Activated T-cell treated with anti-CD3 and anti-CD28 coated beads for 1 hour (primary cell): ENCODE data around the gene FGD6.
"Not testable (repeated sequence)": the region's sequence is repeated elsewhere in the genome, so short reads cannot be mapped to it uniquely, and the experiment has no call there.

Experiments used
- DNase-seq: peaks from one replicate; pipeline ENCODE4 v3.0.0-alpha.2; 2020; ENCODE audit warnings: low read depth

Gene FGD6

GRCh38 chr12:95217377-95218149 is at the start of gene FGD6, which contains the start of gene VEZT:
Gene FGD6 (minus strand): TSS chr12:95217467. CDS start chr12:95217240, 227 bp downstream.
Gene VEZT (plus strand): TSS chr12:95217807. CDS start chr12:95217851, 44 bp downstream.
- peak; percentile 93 for DNase-seq

DNA sequence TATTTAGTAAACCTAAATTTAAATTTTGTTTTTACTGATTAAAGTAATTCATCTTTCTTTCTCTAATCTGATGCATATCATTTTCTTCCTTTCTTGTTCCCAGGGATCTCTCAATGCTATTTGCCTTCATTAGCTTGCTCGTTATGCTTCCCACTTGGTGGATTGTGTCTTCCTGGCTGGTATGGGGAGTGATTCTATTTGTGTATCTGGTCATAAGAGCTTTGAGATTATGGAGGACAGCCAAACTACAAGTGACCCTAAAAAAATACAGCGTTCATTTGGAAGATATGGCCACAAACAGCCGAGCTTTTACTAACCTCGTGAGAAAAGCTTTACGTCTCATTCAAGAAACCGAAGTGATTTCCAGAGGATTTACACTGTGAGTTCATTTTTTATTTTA is 49.0 kb upstream of the FGD6 start:
- DNase-seq: no peak

DNA sequence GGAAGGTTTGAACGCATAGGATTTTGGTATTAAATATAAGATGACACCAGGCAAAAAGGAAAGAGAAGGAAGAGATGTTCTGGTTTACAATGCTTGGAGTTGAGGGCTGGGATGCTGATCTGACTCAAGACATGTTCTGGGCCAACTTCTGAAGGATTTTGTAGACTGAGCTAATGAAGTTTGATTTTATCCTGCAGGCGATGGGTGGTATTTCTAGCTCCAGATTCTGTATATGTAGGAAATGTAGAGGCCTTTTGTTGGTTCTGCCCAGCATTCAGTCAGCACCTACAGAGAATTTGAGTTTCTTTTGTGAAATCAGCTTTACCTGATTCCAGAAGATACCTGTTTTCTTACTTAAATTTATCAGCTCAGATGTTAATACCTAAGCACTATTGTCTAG is 48.5 kb upstream of the FGD6 start:
- DNase-seq: no peak

DNA sequence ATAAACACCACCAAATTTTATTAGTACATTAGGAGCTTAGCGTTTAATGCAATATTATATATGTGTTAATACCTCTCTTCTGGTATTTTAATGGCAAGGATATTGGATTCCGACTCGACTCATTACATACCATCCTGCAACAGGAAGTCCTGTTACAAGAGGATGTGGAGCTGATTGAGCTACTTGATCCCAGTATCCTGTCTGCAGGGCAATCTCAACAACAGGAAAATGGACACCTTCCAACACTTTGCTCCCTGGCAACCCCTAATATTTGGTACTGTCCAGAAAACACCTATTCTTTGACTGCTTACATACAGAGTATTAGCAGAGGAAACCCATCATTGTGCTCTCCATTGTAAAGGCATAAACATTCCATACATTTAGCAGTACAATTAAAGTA is 45.5 kb upstream of the FGD6 start:
- DNase-seq: no peak

DNA sequence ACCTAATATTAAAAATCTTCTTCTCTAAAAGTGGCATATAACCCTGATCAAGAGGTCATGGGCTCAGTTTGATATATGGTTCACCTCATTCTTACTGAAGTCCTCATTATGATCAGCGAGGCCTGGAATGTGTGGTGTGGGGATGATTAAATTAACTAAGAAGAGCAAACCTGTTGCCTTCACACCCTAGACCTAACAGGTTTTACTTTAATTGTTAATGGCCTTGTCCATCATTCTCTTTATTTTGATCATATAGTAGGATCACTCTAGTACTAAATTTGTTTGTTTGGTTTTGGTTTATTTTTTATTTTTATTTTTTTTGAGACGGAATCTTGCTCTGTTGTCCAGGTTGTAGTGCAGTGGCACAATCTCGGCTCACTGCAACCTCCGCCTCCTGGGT is 43.8 kb upstream of the FGD6 start:
- DNase-seq: no peak

- no peak for DNase-seq
Measured at GRCh38 chr12:95259368-95259767, 42.1 kb upstream of the FGD6 start.

- no peak for DNase-seq
Measured at GRCh38 chr12:95258803-95259202, 41.5 kb upstream of the FGD6 start.

DNA sequence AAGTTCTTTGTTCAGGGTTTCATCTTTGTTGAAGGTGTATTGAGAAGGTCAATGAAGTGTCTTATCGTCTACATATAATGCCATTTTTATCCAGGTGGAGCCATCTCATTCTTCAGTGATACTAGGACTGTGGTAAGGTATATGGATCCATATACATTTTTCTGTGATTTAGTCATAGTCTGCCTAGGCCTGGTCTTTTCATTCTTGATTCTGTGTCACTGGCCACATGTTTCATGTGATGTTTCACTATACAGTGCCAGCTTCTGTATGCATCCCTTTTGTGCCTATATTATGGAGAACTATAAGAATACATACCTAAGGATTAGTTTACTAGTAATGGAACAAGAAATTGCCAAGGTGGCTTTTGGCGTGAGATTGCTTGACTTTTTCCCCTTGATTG is 40.9 kb upstream of the FGD6 start:
- no peak for DNase-seq

DNA sequence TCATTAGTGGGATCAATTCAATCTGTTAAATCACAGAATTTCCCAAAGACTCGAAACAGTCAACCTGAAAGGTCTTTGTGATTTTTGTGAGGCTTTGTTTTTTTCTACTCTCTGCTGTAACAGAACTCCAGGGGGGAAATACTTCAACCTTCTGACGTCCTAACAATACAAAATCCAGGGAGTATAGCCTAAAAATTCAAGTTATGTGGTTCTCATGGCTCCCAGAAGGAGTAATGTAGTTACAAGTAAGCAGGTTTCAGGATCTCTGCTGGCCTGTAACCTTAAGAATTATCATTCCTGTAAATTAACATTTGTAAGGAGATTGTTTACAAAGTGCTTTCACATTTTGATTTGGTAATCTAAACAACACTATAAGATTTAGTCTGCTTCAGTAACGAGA is 40.3 kb upstream of the FGD6 start:
- DNase-seq: no peak

DNA sequence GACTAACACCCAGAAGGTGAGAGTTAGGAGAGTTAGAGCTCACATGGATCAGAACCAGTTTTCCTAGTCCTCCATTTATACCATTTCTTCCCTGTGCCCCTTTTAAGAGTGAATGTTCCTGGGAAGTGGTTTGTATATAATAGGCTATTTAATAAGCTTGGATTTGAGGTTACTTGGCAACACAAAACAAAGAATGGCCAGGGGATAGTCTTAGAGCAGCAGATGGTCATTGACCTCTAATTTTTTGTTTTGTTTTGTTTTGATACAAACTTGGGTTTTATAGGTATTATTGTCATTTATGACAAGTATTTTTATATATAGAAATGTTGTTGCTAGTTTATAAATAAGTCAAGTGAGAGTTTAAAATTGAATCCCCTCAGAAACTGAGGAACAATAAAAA is 36.1 kb upstream of the FGD6 start:
- no peak for DNase-seq

DNA sequence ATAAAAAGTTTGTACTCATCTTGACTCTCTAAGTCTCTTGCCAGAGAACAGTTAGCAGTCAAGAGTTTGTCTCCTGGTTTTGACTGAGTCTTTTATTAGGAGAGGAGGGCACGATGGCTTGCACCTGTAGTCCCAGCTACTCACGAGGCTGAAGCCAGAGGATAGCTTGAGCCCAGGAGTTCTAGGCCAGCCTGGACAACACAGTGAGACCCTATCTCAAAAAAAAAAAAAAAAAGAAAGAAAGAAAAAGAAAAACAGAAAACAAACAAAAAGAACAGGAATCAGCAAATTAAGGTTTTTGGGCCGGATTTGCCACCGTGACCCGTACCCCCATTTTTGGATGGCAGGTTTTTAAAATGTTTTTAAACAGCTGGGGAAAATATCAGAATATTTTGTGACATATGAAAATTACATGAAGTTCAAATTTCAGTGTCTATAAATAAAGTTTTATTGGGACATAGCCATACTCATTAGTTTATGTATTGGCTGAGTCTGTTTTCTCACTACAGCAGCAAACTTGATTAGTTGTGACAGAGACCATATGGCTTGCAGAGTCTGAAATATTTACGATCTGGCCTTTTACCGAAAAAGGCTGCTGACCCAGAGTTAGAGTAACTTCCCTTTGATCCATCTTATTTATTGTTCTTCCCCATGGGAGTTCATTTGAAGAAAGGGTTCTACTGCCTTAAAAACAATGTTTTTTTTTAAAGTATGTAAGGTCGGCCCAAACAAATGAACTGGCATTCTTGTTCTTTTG is 31.5 kb upstream of the FGD6 start:
- DNase-seq: no peak

GRCh38 chr12:95248095-95248494 is 30.8 kb upstream of the FGD6 start:
- DNase-seq: no peak

- DNase-seq: no peak
Measured at GRCh38 chr12:95244350-95244749, 27.1 kb upstream of the FGD6 start.

DNA sequence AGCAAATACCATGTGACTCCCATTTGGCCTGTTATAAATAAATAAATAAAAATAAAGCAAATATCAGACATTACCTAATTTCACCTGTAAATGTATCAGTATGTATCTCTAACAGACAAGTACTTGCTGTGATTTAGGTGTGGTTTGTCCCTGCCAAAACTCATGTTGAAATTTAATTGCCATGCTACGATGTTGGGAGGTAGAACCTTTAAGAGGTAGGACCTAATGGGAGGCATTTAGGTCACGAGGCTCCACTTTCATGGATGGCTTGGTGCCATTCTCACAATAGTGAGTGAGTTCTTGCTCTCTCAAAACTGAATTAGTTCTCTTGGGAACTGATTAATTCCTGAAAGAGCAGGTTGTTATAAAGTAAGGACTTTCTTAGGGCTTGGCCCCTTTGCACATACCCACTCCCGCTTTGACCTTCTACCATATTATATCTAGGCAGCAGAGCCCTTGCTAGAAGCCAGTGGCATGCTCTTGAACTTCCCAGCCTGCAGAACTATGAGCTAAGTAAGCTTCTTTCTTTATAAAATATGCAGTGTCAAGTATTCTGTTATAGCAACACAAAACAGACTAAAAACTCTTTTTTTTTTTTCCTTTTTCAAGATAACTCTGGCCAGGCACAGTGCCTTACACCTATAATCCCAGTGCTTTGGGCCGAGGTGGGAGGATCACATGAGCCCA is 26.4 kb upstream of the FGD6 start:
- no peak for DNase-seq

DNA sequence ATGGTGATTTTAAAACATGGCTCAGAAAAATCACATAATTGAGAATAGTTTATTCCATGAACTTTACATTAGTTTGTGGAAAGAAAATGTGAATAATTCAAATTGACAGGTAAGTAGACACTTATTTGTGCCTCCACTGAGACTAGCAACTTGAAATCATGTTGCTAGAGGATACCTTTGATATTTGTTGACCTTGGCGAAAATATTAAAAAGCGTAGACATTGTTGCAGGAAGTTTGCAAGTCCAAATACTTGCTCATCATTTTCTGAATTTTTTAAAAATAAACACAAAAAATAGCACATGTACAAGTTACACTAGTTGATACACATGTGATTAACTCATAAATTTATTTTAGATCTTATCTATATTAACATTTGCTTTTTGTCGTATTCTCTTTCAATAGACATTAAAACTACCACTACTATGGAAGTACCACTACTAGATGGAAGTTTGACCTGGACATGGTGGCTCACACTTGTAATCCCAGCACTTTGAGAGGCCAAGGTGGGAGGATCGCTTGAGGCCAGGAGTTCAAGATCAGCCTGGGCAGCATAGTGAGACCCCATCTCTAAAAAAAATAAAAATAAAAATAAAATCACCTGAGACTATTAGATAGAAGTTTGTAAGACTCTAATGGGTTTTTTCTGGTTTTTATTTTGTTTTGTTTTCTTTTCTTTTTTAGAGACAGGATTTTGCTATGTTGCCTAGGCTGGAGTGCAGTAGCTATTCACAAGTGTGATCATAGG is 24.7 kb upstream of the FGD6 start:
- no peak for DNase-seq

DNA sequence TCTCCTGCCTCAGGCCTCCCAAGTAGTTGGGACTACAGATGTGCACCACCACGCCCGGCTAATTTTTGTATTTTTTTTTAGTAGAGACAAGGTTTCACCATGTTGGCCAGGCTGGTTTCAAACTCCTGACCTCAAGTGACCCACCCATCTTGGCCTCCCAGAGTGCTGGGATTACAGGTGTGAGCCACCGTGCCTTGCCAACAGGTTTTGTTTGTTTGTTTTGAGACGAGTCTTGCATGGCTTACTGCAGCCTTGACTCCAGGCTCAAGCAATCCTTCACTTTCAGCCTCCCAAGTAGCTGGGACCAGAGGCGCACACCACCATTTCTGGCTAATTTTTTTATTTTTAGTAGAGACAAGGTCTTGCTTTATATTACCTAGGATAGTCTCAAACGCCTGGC is 23.9 kb upstream of the FGD6 start:
- not testable (repeated sequence) for DNase-seq

DNA sequence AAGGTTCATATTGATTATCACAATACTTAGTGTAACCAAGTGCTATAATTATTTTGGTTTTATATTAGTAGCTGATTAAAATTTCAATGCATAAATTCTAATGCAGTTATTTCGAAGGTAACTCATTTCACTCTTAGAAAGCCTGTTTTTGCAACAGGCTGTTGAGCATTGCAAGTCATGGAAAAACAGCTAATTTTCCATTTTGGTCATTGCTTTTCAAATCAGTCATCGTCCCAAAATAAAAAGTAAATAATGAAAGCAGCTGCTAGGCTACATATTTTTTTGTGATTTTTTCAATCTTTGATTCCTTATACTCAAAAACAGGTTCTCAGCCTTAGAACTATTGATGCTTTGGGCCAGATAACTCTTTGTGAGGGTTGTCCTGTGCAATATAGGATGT is 23.3 kb upstream of the FGD6 start:
- no peak for DNase-seq

DNA sequence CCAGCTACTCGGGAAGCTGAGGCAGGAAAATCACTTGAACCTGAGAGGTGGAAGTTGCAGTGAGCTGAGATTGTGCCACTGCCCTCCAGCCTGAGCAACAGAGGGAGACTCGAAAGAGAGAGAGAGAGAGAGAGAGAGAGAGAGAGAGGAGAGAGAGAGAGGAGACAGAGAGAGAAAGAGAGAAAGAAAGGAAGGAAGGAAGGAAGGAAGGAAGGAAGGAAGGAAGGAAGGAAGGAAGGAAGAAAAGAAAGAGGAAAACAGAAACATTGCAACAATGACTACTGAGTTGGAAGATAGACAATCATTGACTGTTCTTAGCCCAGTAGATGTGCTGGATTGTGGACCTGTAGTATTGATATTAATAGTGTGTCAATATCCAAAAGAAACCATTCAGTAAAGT is 22.6 kb upstream of the FGD6 start:
- not testable (repeated sequence) for DNase-seq

- DNase-seq: no peak
Measured at GRCh38 chr12:95239216-95239615, 21.9 kb upstream of the FGD6 start.

- no peak for DNase-seq
Measured at GRCh38 chr12:95238150-95238549, 20.9 kb upstream of the FGD6 start.

DNA sequence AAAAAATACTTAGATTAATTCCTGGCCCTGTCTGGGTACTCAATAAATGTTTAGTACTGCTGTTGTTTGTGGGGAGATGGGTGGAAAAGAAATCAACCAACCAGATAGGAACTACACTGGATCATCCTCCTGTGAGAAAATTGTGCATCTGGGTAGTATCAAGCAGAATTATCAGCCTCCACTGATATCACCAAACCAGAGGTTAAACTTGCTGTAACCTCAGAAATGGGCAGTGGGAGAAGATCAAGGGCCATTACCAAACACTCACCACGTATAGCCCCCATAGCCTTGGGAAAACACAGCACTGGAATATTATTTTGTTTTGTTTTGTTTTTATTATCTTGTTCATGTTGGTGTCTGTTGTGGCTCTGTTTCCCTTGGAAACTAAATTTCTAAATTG is 20.0 kb upstream of the FGD6 start:
- DNase-seq: no peak

DNA sequence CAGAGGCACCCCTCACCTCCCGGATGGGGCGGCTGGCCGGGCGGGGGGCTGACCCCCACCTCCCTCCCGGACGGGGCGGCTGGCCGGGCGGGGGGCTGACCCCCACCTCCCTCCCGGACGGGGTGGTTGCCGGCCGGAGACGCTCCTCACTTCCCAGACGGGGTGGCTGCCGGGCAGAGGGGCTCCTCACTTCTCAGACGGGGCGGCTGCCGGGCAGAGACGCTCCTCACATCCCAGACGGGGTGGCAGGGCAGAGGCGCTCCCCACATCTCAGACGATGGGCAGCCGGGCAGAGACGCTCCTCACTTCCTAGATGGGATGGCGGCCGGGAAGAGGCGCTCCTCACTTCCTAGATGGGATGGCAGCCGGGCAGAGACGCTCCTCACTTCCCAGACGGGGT is 18.4 kb upstream of the FGD6 start:
- not testable (repeated sequence) for DNase-seq
